SHP77 treated with DMSO at 0.1 percent for 48 hours (cell line): ENCODE data around the gene TRA2A.
"Not testable (repeated sequence)": the region's sequence is repeated elsewhere in the genome, so short reads cannot be mapped to it uniquely, and the experiment has no call there.

Experiments used
- DNase-seq: peaks from one replicate; lab custom pipeline; 2025; lab: John Stamatoyannopoulos, UW

Gene TRA2A

DNA sequence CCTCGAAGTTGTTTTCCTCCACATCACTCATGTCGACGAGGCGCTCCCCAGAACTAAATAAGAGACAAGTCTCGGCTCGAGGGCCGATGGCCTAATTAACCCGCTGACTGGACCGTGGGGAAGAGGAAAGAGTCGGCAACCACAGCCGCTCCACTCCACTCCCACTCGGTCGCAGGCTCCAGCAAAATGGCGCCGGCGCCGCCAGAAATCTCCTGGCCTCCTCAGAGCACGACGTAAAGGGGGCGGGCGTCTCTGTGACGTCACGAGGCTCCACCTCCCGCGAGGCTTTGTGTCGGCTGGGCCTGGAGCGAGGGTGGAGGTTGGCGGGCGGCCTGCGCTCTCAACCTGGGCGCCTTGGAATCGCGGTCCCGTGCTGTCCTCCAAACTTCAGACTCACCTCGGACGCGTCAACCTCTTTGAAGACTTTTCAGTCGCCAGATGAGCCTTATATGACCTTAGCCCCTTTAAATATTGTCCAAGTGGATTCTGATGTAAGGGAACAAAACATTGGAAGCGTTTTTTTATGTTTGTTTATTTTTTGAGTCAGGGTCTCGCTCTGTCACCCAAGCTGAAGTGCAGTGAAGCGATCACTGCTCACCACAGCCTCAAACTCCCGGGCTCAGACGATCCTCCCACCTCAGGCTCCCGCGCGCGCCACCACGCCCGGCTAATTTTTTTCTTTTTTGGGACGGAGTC lies at the start of gene TRA2A:
Gene TRA2A (minus strand): TSS at position 188 of the 696 bp plus-strand sequence. CDS start 157 bp downstream, at position 31.
- peak; percentile 94 for DNase-seq

DNA sequence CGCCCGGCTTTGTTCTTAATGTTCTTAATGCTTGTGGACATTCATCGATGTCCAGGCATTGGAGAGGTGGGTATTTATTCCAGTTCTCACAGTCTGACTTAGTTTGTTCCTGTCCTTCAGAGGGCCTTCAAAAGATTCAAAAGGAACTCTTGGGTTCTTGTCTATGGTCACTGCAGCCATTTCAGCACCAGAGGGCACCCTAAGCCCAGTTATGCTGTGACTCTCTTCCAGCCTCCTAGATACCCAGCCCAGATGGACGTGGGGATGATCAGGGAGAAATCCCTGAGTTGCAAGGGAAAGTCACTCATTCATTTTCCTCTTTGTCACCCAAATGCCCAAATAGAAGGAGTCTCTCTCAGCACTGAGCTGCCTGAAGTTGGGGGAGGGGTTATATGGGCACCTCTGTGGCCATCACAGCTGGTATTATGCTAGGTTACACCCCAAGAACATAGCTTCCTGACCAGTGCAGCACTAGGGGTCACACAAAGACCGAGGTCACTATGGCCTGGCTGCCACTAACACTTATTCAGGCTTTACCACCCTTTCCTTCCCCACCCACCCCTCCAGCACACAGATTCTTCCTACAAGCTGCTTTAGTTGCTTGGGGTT lies 38.9 kb upstream of the TRA2A start:
- peak; percentile 75 for DNase-seq

DNA sequence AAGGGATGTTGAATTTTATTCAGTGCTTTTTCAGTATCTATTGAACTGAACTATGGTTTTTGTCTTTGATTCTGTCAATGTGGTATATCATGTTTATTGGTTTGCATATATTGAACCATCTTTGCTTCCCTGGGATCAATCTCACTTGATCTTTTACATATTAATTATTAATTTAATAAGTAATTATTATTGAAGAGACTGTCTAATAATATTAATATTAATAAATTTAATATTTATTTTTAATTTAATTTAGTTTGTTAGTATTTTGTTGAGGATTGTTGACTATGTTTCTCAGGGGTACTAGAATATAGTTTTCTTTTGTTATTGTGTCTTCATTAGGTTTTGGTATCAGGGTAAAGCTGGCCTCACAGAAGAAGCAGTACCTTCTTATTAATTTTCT lies 26.5 kb upstream of the TRA2A start:
- no peak for DNase-seq

DNA sequence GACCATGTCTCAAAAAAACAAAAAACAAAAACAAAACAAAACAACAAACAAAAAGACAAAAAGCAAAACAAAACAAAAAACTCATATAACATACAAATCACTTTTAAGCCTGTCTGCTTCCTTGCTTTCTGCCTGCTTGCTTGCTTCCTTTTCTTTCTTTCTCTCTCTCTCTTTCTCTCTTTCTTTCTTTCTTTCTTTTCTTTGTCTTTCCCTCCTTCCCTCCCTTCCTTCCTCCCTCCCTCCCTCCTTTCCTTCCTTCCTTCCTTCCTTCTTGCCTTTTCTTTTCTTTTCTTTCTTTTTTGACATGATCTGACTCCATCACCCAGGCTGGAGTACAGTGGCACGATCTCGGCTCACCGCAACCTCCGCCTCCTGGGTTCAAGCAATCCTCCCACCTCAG lies 15.9 kb upstream of the TRA2A start:
- DNase-seq, result no peak

DNA sequence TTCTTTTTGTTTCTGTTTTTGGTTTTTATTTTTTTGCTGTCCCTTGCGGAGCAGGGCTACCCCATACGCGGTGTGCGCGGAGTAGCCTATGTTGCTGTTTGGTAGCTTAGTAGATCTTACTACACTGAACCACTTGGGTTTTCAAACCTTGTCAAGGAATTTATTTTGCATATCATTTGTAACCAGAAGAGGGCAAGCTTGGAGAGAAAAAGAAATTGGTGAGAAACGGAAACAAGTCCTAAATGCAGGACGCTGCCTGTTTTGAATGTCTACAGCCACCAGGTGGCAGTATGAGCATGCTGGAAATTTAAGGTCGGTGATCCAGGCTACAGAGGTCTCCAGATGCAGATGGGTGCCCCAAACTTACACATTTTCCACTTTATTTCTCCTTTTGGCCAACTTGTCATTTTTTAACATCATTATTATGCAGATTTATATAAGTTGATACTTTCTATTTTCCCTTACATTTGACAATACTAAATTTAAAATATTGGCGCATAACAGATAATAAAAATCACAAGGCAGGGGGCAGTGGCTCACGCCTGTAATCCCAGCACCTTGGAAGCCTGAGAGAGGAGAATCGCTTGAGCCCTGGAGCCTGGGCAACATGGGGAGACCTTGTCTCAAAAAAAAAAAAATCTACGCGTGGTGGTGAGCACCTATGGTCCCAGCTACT lies 15.3 kb upstream of the TRA2A start:
- peak; percentile 80 for DNase-seq

DNA sequence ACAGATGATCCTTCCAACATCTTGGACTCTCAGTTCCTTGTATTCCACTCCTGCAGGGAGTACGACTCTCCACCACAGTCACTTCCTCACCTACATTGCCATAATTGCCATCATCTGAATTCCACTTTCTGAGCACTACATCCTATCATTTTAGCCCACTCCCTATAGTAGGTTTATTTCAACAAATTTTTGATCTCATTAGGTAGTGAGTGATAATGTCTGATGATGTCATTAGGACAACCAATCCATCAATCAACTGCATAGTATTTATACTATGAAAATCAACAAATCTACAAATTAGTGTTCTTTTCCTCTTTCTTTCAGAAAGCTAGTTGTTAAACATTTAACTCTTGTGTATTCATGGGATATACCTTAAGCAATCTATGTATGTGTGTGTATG lies 13.7 kb upstream of the TRA2A start:
- no peak for DNase-seq

DNA sequence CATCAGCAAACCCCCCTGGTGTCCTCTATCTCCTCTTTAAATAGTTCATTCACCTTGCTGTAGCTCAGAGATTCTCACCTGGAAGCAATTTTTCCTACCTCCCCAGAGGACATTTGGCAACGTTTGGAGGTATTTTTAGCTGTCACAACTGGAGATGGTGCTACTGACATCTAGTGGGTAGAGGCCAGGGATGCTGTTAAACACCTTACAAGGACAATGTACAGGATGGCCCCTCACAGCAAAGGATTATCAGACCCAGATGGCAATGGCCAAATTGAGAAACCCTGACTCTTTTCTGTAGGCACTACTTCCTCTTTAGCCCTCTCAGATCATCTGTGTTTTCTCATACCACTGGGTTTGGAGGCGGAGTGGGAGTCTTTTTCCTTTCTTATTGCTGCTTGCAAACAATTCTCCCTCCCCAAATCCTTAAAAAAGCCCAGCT lies 13.2 kb upstream of the TRA2A start:
- DNase-seq, result peak; percentile 71

DNA sequence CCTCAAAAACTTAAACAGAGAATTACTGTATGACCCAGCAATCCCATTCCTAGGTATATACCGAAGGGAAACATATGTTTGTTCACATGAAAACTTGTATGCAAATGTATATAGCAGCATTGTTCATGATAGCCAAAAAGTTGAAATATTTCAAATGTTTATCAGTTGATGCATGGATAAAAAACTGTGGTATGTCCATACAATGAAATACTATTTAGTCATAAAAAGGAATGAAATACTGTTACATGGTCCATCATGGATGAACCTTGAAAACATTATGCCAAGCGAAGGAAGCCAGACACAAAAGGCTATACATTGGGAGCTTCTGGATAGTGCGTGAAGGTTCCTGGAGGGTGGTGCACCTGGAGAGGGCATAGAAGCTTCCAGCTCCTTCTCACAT lies 11.0 kb upstream of the TRA2A start:
- no peak for DNase-seq

DNA sequence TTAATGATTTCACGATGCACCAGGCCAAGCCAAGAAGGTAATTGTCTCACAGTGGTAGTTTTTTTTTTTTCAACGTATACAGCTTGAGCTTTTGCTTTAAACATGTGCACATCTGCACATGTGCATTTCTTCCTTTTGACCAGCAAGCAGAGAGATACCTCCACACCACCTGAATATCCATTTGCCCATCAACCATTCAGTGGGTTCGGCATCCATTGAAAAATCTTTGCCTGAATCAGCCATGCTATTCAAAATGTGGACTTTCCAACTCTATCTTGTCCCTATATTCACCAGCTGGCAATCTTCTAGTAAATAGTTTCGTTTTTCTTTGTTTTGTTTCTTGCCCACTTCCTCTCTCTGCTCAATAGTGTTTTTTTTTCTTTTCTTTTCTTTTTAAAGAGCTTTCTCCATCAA lies 7.7 kb upstream of the TRA2A start:
- no peak for DNase-seq

DNA sequence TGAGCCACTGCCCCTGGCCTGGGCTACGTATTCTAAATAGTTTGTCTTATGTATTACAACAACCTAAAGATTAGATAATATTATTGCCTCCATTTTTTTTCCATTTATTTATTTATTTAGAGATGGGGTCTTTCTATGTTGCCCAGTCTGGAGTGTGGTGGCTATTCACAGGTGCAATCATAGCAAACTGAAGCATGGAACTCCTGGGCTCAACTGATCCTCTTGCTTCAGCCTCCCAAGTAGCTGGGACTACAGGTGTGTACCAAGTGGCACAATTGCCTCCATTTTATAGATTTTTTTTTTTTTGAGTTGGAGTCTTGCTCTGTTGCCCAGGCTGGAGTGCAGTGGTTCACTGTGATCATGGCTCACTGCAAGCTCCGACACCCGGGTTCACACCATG lies 6.5 kb upstream of the TRA2A start:
- no peak for DNase-seq

DNA sequence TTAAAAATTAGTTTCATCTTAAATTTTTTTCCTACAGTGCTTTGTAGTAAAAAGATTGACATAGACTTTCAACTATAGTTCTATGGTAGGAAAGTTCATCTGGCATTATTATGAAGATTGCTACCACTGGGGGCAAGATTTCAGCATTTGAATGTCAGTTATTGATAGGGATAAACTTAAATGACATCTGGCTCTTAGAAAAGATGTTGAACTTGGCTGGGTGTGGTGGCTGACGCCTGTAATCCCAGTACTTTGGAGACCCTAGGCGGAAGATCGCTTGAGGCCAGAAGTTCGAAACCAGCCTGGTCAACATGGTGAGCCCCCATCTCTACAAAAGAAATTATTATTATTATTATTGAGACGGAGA lies 1.4 kb upstream of the TRA2A start:
- no peak for DNase-seq

DNA sequence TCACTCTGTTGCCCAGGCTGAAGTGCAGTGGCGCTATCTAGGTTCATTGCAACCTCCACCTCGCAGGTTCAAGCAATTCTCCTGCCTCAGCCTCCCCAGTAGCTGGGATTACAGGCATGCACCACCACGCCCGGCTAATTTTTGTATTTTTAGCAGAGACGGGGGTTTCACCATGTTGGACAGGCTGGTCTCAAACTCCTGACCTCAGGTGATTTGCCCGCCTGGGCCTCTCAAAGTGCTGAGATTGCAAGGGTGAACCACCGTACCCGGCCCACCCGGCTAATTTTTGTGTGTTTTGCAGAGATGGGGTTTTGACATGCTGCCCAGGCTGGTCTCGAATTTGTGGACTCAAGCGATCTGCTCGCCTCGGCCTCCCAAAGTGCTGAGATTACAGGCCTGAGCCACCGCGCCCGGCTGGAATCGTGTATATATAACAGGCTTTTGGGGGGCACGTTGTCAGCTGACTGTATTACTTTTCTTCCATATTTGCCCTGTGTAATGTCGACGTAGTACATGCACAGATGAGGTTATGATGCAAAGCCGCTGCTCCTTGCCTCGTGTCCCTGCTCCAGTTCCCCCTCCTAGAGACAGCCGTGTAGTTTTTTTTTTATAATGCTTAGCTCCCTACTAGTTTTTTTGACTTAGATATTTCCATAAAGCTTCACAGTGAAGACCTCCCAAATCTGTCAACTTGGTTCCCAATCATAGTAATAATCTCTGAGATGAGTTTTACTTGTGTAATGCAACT lies 883 bp upstream of the TRA2A start:
- DNase-seq, result no peak

DNA sequence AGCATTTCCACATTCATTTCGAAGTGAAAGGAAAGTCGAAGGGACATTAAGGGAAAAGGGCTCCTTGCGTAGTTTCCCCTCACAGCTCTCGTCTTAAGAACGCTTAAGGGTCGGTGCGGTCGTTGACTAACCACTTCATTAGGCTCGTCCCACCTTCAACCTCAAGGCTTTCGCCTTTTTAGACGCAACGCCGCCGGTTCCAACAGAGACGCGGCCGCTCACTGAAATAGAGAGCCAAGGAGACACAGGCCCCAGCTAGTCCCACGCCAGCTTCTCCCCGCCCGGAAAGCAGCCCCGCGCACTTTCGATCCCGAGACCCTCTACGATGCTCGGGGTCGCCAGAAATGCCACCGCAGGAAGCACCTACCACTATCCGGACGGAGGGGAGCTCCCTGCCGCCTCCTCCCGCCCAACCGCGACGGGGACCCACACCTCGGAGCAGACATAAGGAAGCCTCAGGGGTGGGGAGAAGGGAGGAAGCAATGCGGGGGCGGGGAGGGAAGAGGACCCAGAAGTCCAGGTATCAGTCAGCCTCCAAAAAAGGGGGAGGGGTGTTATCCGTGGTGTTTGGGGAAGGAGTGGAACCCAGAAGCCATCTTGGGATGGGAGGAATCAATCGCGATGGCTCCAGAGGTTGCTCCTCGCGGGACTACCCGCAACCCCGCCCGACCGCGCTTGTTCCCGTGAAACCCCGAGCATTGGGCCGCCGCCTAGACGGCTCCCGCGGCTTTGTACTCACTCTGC lies 559 bp downstream of the TRA2A start:
- peak; percentile 61 for DNase-seq

DNA sequence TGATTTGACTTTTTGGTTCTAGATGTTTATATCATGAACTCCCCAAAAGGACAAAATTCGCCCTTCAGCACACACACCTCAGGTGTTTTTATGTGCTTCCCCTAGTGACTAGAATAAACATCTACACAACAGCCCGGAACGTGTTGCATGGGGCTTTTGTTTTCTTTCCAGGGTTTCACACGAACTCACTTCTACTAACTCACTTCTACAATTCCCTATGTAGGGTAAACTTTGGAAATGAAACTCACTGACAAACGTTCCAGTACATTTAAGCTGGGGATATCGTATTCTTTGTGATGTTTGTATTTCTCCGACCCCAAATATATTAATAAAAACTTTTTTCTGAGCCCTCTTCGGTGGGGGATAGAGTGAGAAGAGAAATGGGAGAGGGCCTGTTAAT lies 1.4 kb downstream of the TRA2A start:
- no peak for DNase-seq

DNA sequence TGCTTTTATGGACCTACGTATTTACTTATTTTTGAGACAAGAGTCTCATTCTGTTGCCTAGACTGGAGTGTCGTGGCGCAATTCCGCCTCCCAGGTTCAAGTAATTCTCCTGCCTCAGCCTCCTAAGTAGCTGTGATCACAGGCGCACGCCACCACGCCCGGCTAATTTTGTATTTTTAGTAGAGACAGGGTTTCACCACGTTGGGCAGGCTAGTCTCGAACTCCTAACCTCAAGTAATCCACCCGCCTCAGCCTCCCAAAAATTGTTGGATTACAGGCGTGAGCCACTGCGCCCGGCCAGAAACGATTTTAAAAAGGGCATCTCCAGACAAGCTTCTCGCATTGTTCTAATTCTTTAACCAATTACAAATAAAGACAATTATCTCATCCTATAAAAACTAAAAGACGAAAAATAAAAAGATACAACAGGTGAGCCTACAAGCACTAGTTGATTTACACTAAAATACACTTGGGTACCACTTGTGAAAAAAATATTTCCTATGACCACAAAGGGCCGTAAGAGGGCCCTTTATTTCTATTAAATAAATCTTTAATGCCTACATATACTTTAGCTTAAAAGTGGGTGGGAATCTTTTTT lies 2.4 kb downstream of the TRA2A start:
- DNase-seq, result no peak

DNA sequence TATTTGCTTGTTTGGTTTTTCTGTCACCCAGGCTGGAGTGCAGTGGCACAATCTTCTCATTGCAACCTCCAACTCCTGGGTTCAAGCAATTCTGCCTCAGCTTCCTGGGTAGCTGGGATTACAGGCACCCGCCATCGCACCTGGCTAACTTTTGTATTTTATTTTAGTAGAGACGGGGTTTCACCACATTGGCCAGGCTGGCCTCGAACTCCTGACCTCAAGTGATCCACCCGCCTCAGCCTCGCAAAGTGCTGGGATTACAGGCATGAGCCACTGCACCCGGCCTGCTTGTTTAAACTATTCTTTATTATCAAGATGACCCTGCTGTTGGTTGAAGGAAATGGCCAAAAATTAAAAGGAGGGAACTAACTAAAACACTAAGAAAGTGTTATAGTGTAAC lies 6.2 kb downstream of the TRA2A start:
- DNase-seq, result not testable (repeated sequence)

DNA sequence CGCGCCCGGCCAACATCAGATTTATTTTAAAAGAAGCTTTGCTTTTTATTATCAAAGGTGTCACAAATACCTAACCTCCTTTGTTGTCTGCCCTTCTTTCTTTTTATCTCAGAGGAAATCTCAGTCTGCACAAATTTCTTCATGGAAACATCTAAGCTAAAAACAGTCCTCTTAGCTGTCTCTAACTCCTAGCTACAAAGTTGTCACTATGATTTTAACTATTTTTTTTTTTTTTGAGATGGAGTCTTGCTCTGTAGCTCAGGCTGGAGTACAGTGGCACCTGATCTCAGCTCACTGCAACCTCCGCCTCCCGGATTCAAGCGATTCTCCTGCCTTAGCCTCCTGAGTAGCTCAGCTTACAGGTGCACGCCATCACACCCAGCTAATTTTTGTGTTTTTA lies 7.3 kb downstream of the TRA2A start:
- DNase-seq, result no peak

DNA sequence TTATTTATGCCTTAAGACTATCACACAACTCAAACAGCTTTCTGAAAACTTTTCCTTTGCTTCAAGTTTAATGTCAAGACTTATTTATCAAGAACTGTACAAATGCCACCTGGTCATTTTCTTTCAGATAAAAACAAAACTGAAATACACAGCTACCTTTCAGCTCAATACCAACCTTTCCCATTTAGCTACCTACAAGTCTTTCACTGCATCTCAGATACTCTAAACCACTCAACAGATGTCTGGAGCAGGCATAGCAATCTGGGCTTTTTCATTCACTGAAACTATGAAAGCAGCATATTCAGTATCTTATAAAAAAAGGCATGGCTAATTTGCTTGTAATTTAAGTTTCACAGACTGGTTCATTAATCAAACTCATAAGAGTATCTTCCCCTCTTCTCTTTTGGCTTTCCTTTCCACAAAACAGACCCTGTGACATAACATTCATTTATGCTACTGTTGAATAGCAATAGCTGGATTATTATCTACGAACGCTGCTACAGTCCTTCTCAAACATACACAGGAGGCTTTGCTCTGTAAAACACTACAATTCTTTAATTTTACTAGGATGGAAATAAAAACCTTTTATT lies 8.2 kb downstream of the TRA2A start:
- DNase-seq, result no peak

DNA sequence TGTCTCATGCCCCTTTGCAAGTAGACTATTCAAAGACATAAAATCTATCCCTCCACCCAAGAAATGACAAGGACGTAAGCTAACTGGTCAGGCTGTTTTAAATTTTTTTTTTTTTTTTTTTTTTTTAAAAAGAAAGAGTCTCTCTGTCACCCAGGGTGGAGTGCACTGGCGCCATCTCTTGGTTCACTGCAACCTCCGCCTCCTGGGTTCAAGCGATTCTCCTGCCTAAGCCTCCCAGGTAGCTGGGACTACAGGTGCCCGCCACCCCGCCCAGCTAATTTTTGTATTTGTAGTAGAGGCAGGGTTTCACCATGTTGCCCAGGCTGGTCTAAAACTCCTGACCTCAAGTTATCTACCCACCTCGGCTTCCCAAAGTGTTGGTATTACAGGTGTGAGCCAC lies 11.2 kb downstream of the TRA2A start:
- no peak for DNase-seq

DNA sequence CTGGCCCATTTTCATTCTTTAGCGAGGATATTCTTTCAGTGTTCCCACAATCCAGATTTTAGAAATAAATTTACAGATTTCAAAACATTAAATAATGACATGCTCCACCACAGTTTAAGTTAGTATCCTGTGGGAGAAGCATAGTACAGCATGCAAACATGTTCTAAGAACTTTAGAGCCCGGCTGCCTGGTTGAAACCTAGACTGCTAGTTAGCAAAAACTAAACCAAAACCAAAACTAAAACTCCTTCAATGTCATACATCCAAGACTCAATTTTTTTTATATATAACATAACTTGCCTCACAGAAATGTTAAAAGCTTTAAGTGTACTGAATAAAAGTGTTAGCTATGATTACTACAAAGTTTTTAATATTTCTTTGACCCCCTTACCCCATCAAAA lies 17.0 kb downstream of the TRA2A start:
- DNase-seq, result no peak

DNA sequence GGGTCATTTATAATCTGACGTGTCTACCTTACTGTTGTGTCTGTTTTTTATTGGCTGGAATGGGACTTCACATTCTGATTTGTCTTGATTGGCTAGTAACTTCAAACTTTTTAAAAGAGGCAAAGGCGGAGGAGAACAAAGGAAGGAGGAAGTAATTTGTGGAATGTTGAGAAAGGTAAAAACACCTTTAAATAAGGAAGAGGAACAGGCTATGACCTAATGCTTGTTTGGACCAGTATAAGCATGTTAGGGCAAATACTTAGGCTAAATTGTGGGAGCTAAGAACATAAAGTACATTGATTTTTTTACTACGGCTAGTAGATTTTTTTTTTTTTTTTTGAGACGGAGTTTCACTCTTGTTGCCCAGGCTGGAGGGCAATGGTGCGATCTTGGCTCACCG lies 18.0 kb downstream of the TRA2A start:
- DNase-seq, result not testable (repeated sequence)
